GM15510 (cell line): ENCODE results near the gene CPNE2.

Source experiments
- POLR2A ChIP-seq: IDR thresholded peaks from 3 replicates; pipeline ENCODE4 v1.6.1; 2011; ENCODE audit warnings: borderline replicate concordance; ENCODE audit not compliant: insufficient read length; ENCODE audit errors: extremely low read depth

The CPNE2 gene

DNA sequence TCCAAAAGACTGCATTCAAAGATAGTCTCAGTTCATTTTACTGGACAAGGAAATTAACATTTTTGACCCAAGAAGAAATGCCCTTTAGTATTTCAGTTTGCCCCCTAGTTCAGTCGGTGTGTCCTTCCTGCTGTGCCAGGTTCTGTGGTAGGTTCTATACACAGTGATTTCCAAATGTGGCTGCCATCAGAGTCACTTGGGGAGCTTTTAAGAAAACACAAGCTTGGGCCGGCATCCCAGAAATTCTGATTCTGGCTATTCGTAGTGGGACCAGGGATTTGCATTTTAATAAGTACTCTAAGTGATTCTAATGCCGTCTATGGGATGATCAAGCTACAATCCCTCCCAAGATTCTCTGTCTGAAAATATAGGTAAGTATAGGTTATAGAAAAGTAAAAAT is 103.9 kb downstream of the CPNE2 start:
- no peak for TF ChIP-seq POLR2A

DNA sequence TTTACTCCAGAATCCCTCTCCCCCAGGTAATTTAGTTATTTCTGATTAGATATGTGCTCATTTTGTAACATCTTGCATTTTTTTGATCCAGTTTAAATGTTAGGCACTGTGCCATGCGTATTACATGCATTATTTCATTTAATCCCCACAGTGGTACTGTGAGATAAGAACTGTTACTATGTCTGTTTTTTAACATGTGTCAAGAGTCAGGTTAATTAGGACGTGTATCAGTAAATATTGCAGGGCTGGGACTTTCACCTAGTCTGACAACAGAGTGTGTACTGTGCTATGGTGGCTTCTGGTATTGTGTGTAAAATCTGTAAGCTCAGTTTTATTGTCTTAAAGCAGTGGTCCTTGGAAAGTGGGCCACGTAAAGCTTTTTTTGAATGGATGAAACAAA is 104.4 kb downstream of the CPNE2 start:
- TF ChIP-seq POLR2A = no peak
